Fibroblast of skin of scalp (primary cell): ENCODE data around the gene MAP1LC3C.
A peak's percentile ranks its signal among the peaks of the same experiment; 100 is the strongest.
"Not testable (repeated sequence)": the region's sequence is repeated elsewhere in the genome, so short reads cannot be mapped to it uniquely, and the experiment has no call there.

Source experiments
- DNase-seq: peaks from one replicate; pipeline ENCODE4 v3.0.0-alpha.2; 2013

The MAP1LC3C gene

GRCh38 chr1:241990040-241990439 lies 8.9 kb downstream of the MAP1LC3C start:
- DNase-seq: peak; percentile 83

GRCh38 chr1:241988389-241988930 lies 10.4 kb downstream of the MAP1LC3C start:
- not testable (repeated sequence) for DNase-seq

GRCh38 chr1:241985787-241986186 lies 13.1 kb downstream of the MAP1LC3C start:
- DNase-seq: peak; percentile 42

- DNase-seq: no peak
Measured at GRCh38 chr1:241979926-241980325, 19.0 kb downstream of the MAP1LC3C start.

- DNase-seq: no peak
Measured at GRCh38 chr1:241979071-241979470, 19.8 kb downstream of the MAP1LC3C start.

GRCh38 chr1:241976229-241976628 lies 22.7 kb downstream of the MAP1LC3C start:
- no peak for DNase-seq

- DNase-seq: peak; percentile 59
Measured at GRCh38 chr1:241972703-241973369, 26.1 kb downstream of the MAP1LC3C start.

- no peak for DNase-seq
Measured at GRCh38 chr1:241968611-241969010, 30.3 kb downstream of the MAP1LC3C start.

- no peak for DNase-seq
Measured at GRCh38 chr1:241964550-241965282, 34.2 kb downstream of the MAP1LC3C start.

- DNase-seq: no peak
Measured at GRCh38 chr1:241963722-241964121, 35.2 kb downstream of the MAP1LC3C start.

GRCh38 chr1:241962153-241962552 lies 36.7 kb downstream of the MAP1LC3C start:
- DNase-seq: no peak

- DNase-seq: no peak
Measured at GRCh38 chr1:241957692-241958494, 41.0 kb downstream of the MAP1LC3C start, which contains the start of gene BECN2. TSS of gene BECN2 (plus strand) at chr1:241957767. CDS start at chr1:241957767, 0 bp downstream.

- DNase-seq: peak; percentile 88
Measured at GRCh38 chr1:241950390-241950789, 48.5 kb downstream of the MAP1LC3C start.

GRCh38 chr1:241947354-241947753 lies 51.5 kb downstream of the MAP1LC3C start:
- DNase-seq: no peak
